Measurements from ENCODE around the gene PLLP.

The PLLP gene

GRCh38 chr16:57264950-57265371, 19.5 kb downstream of the PLLP start:
- TF ChIP-seq POLR2AphosphoS5 (IDR thresholded peaks at IDR 0.05; ENCODE audit: low read depth, low read length) (no peak), TAF1 (IDR thresholded peaks at IDR 0.05; ENCODE audit: borderline replicate concordance, insufficient read depth, low read length) (no peak), FOXP2 (optimal IDR thresholded peaks at IDR 0.05; ENCODE audit: borderline replicate concordance, extremely low read depth, extremely low read length, insufficient read depth) (no peak), REST (IDR thresholded peaks at IDR 0.05; ENCODE audit: insufficient read depth in 1 of 2, low read depth in 2 of 2, low read length in 2 of 2) (no peak), SIN3A (IDR thresholded peaks at IDR 0.05; ENCODE audit: borderline replicate concordance, insufficient read depth, low read length) (no peak)

- TF ChIP-seq POLR2AphosphoS5 (IDR thresholded peaks at IDR 0.05; ENCODE audit: low read depth, low read length) = no peak
- no peak for TF ChIP-seq SIN3A (IDR thresholded peaks at IDR 0.05; ENCODE audit: borderline replicate concordance, insufficient read depth, low read length)
- TF ChIP-seq TAF1 (IDR thresholded peaks at IDR 0.05; ENCODE audit: borderline replicate concordance, insufficient read depth, low read length) = no peak
- TF ChIP-seq REST (IDR thresholded peaks at IDR 0.05; ENCODE audit: insufficient read depth in 1 of 2, low read depth in 2 of 2, low read length in 2 of 2) = no peak
- TF ChIP-seq FOXP2 (optimal IDR thresholded peaks at IDR 0.05; ENCODE audit: borderline replicate concordance, extremely low read depth, extremely low read length, insufficient read depth) = no peak
Measured at GRCh38 chr16:57264381-57264780, 20.1 kb downstream of the PLLP start.

- TF ChIP-seq POLR2AphosphoS5 (IDR thresholded peaks at IDR 0.05; ENCODE audit: low read depth, low read length) = no peak
- no peak for TF ChIP-seq TAF1 (IDR thresholded peaks at IDR 0.05; ENCODE audit: borderline replicate concordance, insufficient read depth, low read length)
- no peak for TF ChIP-seq FOXP2 (optimal IDR thresholded peaks at IDR 0.05; ENCODE audit: borderline replicate concordance, extremely low read depth, extremely low read length, insufficient read depth)
- no peak for TF ChIP-seq REST (IDR thresholded peaks at IDR 0.05; ENCODE audit: insufficient read depth in 1 of 2, low read depth in 2 of 2, low read length in 2 of 2)
- no peak for TF ChIP-seq SIN3A (IDR thresholded peaks at IDR 0.05; ENCODE audit: borderline replicate concordance, insufficient read depth, low read length)
Measured at GRCh38 chr16:57263541-57264351, 20.7 kb downstream of the PLLP start.

- TF ChIP-seq TAF1 (IDR thresholded peaks at IDR 0.05; ENCODE audit: borderline replicate concordance, insufficient read depth, low read length) (no peak), SIN3A (IDR thresholded peaks at IDR 0.05; ENCODE audit: borderline replicate concordance, insufficient read depth, low read length) (no peak)
Measured at GRCh38 chr16:57262841-57263540, 21.5 kb downstream of the PLLP start.

- TF ChIP-seq POLR2AphosphoS5 (IDR thresholded peaks at IDR 0.05; ENCODE audit: low read depth, low read length) = no peak
Measured at GRCh38 chr16:57261806-57262205, 22.7 kb downstream of the PLLP start.

- no peak for TF ChIP-seq POLR2AphosphoS5 (IDR thresholded peaks at IDR 0.05; ENCODE audit: low read depth, low read length)
- 0 out of 2 replicates have a peak, but pooled peaks have one; percentile 41 for TF ChIP-seq SIN3A (IDR thresholded peaks at IDR 0.05; ENCODE audit: borderline replicate concordance, insufficient read depth, low read length)
- peak; percentile 24; the same call in 1 of the 2 replicates for TF ChIP-seq TAF1 (IDR thresholded peaks at IDR 0.05; ENCODE audit: borderline replicate concordance, insufficient read depth, low read length)
- no peak for TF ChIP-seq REST (IDR thresholded peaks at IDR 0.05; ENCODE audit: insufficient read depth in 1 of 2, low read depth in 2 of 2, low read length in 2 of 2)
Measured at GRCh38 chr16:57260294-57260929, 24.1 kb downstream of the PLLP start.

Data from PFSK-1 (cell line).